Measurements from ENCODE around the gene CAMLG.
A peak's percentile ranks its signal among the peaks of the same experiment; 100 is the strongest.

CAMLG gene

GRCh38 chr5:134772461-134773125 lies 34.2 kb downstream of the CAMLG start:
- Histone ChIP-seq H2AFZ (ENCODE audit: low read length, unreplicated experiment) (no peak overlapping the region), H3K36me3 (ENCODE audit: insufficient read depth, low read length) (peaks cover 29% of the 10 kb centered on the region), H3K27me3 (ENCODE audit: insufficient read depth, low read length) (no peaks in the 10 kb centered on the region), H3K27ac (ENCODE audit: low read depth, low read length) (no peak overlapping the region), H3K4me1 (ENCODE audit: control insufficient read depth, insufficient read depth, low read length, unreplicated experiment) (no peaks in the 10 kb centered on the region), H3K79me2 (ENCODE audit: control insufficient read depth, insufficient read depth, low read length, unreplicated experiment) (peaks cover 6% of the 10 kb centered on the region), H3K4me3 (ENCODE audit: low read depth, low read length) (no peak overlapping the region)

GRCh38 chr5:134777366-134777765 lies 39.0 kb downstream of the CAMLG start:
- H3K27ac ChIP-seq (ENCODE audit: low read depth, low read length) = no peak overlapping the region
- H3K36me3 ChIP-seq (ENCODE audit: insufficient read depth, low read length) = peaks cover 41% of the 10 kb centered on the region
- no peak overlapping the region for H2AFZ ChIP-seq (ENCODE audit: low read length, unreplicated experiment)

GRCh38 chr5:134784241-134784920 lies 46.0 kb downstream of the CAMLG start:
- no peaks in the 10 kb centered on the region for H3K79me2 ChIP-seq (ENCODE audit: control insufficient read depth, insufficient read depth, low read length, unreplicated experiment)
- H3K4me3 ChIP-seq (ENCODE audit: low read depth, low read length) = no peak overlapping the region
- H3K27ac ChIP-seq (ENCODE audit: low read depth, low read length) = peak overlapping the region; percentile 20
- H2AFZ ChIP-seq (ENCODE audit: low read length, unreplicated experiment) = no peak overlapping the region
- H3K4me1 ChIP-seq (ENCODE audit: control insufficient read depth, insufficient read depth, low read length, unreplicated experiment) = peaks cover 8% of the 10 kb centered on the region
- peaks cover 41% of the 10 kb centered on the region for H3K36me3 ChIP-seq (ENCODE audit: insufficient read depth, low read length)
- no peaks in the 10 kb centered on the region for H3K27me3 ChIP-seq (ENCODE audit: insufficient read depth, low read length)

More at GRCh38 chr5:134777366-134777765, 39.0 kb downstream of the CAMLG start:
- H3K4me3 ChIP-seq (ENCODE audit: low read depth, low read length) = no peak overlapping the region
- H3K79me2 ChIP-seq (ENCODE audit: control insufficient read depth, insufficient read depth, low read length, unreplicated experiment) = peaks cover 3% of the 10 kb centered on the region
- H3K27me3 ChIP-seq (ENCODE audit: insufficient read depth, low read length) = no peaks in the 10 kb centered on the region
- H3K4me1 ChIP-seq (ENCODE audit: control insufficient read depth, insufficient read depth, low read length, unreplicated experiment) = no peaks in the 10 kb centered on the region

GRCh38 chr5:134784946-134785620 lies 46.7 kb downstream of the CAMLG start:
- H3K36me3 ChIP-seq (ENCODE audit: insufficient read depth, low read length) = peaks cover 46% of the 10 kb centered on the region
- H3K27ac ChIP-seq (ENCODE audit: low read depth, low read length) = peak overlapping the region; percentile 20
- no peak overlapping the region for H3K4me3 ChIP-seq (ENCODE audit: low read depth, low read length)
- H3K4me1 ChIP-seq (ENCODE audit: control insufficient read depth, insufficient read depth, low read length, unreplicated experiment) = peaks cover 8% of the 10 kb centered on the region
- no peak overlapping the region for H2AFZ ChIP-seq (ENCODE audit: low read length, unreplicated experiment)
- H3K27me3 ChIP-seq (ENCODE audit: insufficient read depth, low read length) = no peaks in the 10 kb centered on the region
- no peaks in the 10 kb centered on the region for H3K79me2 ChIP-seq (ENCODE audit: control insufficient read depth, insufficient read depth, low read length, unreplicated experiment)

- no peaks in the 10 kb centered on the region for H3K27me3 ChIP-seq (ENCODE audit: insufficient read depth, low read length)
- H2AFZ ChIP-seq (ENCODE audit: low read length, unreplicated experiment) = no peak overlapping the region
- peaks cover 8% of the 10 kb centered on the region for H3K4me1 ChIP-seq (ENCODE audit: control insufficient read depth, insufficient read depth, low read length, unreplicated experiment)
- no peak overlapping the region for H3K27ac ChIP-seq (ENCODE audit: low read depth, low read length)
- H3K36me3 ChIP-seq (ENCODE audit: insufficient read depth, low read length) = peaks cover 44% of the 10 kb centered on the region
- H3K4me3 ChIP-seq (ENCODE audit: low read depth, low read length) = no peak overlapping the region
- no peaks in the 10 kb centered on the region for H3K79me2 ChIP-seq (ENCODE audit: control insufficient read depth, insufficient read depth, low read length, unreplicated experiment)
These were observed 49.3 kb downstream of the CAMLG start for GRCh38 chr5:134787692-134788091.

GRCh38 chr5:134791580-134791979 lies 53.2 kb downstream of the CAMLG start:
- H2AFZ ChIP-seq (ENCODE audit: low read length, unreplicated experiment) = no peak overlapping the region
- no peaks in the 10 kb centered on the region for H3K27me3 ChIP-seq (ENCODE audit: insufficient read depth, low read length)
- H3K27ac ChIP-seq (ENCODE audit: low read depth, low read length) = no peak overlapping the region
- no peak overlapping the region for H3K4me3 ChIP-seq (ENCODE audit: low read depth, low read length)
- no peaks in the 10 kb centered on the region for H3K4me1 ChIP-seq (ENCODE audit: control insufficient read depth, insufficient read depth, low read length, unreplicated experiment)
- H3K79me2 ChIP-seq (ENCODE audit: control insufficient read depth, insufficient read depth, low read length, unreplicated experiment) = no peaks in the 10 kb centered on the region
- H3K36me3 ChIP-seq (ENCODE audit: insufficient read depth, low read length) = peaks cover 55% of the 10 kb centered on the region

- Histone ChIP-seq H3K4me3 (ENCODE audit: low read depth, low read length) (no peak overlapping the region), H3K79me2 (ENCODE audit: control insufficient read depth, insufficient read depth, low read length, unreplicated experiment) (no peaks in the 10 kb centered on the region), H3K27me3 (ENCODE audit: insufficient read depth, low read length) (no peaks in the 10 kb centered on the region), H3K4me1 (ENCODE audit: control insufficient read depth, insufficient read depth, low read length, unreplicated experiment) (no peaks in the 10 kb centered on the region), H3K36me3 (ENCODE audit: insufficient read depth, low read length) (peaks cover 52% of the 10 kb centered on the region), H3K27ac (ENCODE audit: low read depth, low read length) (no peak overlapping the region), H2AFZ (ENCODE audit: low read length, unreplicated experiment) (no peak overlapping the region)
These were observed 53.9 kb downstream of the CAMLG start for GRCh38 chr5:134792286-134792685.

- Histone ChIP-seq H3K36me3 (ENCODE audit: insufficient read depth, low read length) (peaks cover 50% of the 10 kb centered on the region), H3K4me1 (ENCODE audit: control insufficient read depth, insufficient read depth, low read length, unreplicated experiment) (no peaks in the 10 kb centered on the region), H2AFZ (ENCODE audit: low read length, unreplicated experiment) (no peak overlapping the region), H3K27ac (ENCODE audit: low read depth, low read length) (no peak overlapping the region), H3K4me3 (ENCODE audit: low read depth, low read length) (no peak overlapping the region), H3K27me3 (ENCODE audit: insufficient read depth, low read length) (no peaks in the 10 kb centered on the region), H3K79me2 (ENCODE audit: control insufficient read depth, insufficient read depth, low read length, unreplicated experiment) (no peaks in the 10 kb centered on the region)
These were observed 54.8 kb downstream of the CAMLG start for GRCh38 chr5:134793111-134793510.

GRCh38 chr5:134794082-134794481 lies 55.7 kb downstream of the CAMLG start:
- Histone ChIP-seq H3K36me3 (ENCODE audit: insufficient read depth, low read length) (peaks cover 54% of the 10 kb centered on the region), H2AFZ (ENCODE audit: low read length, unreplicated experiment) (no peak overlapping the region), H3K4me3 (ENCODE audit: low read depth, low read length) (no peak overlapping the region), H3K27ac (ENCODE audit: low read depth, low read length) (no peak overlapping the region), H3K4me1 (ENCODE audit: control insufficient read depth, insufficient read depth, low read length, unreplicated experiment) (no peaks in the 10 kb centered on the region), H3K79me2 (ENCODE audit: control insufficient read depth, insufficient read depth, low read length, unreplicated experiment) (no peaks in the 10 kb centered on the region), H3K27me3 (ENCODE audit: insufficient read depth, low read length) (no peaks in the 10 kb centered on the region)

GRCh38 chr5:134794819-134795218 lies 56.5 kb downstream of the CAMLG start:
- no peaks in the 10 kb centered on the region for H3K27me3 ChIP-seq (ENCODE audit: insufficient read depth, low read length)
- H3K4me1 ChIP-seq (ENCODE audit: control insufficient read depth, insufficient read depth, low read length, unreplicated experiment) = no peaks in the 10 kb centered on the region
- H3K4me3 ChIP-seq (ENCODE audit: low read depth, low read length) = no peak overlapping the region
- H3K36me3 ChIP-seq (ENCODE audit: insufficient read depth, low read length) = peaks cover 48% of the 10 kb centered on the region
- no peak overlapping the region for H3K27ac ChIP-seq (ENCODE audit: low read depth, low read length)
- no peak overlapping the region for H2AFZ ChIP-seq (ENCODE audit: low read length, unreplicated experiment)
- no peaks in the 10 kb centered on the region for H3K79me2 ChIP-seq (ENCODE audit: control insufficient read depth, insufficient read depth, low read length, unreplicated experiment)

Data from ACC112 (cell line).